Activated T-cell treated with anti-CD3 and anti-CD28 coated beads for 24 hours (primary cell): ENCODE results near the gene PERM1.
"Not testable (repeated sequence)": the region's sequence is repeated elsewhere in the genome, so short reads cannot be mapped to it uniquely, and the experiment has no call there.

Experiments
- DNase-seq: peaks from one replicate; pipeline ENCODE4 v3.0.0-alpha.2; 2020; ENCODE audit warnings: low read depth

PERM1 gene

DNA sequence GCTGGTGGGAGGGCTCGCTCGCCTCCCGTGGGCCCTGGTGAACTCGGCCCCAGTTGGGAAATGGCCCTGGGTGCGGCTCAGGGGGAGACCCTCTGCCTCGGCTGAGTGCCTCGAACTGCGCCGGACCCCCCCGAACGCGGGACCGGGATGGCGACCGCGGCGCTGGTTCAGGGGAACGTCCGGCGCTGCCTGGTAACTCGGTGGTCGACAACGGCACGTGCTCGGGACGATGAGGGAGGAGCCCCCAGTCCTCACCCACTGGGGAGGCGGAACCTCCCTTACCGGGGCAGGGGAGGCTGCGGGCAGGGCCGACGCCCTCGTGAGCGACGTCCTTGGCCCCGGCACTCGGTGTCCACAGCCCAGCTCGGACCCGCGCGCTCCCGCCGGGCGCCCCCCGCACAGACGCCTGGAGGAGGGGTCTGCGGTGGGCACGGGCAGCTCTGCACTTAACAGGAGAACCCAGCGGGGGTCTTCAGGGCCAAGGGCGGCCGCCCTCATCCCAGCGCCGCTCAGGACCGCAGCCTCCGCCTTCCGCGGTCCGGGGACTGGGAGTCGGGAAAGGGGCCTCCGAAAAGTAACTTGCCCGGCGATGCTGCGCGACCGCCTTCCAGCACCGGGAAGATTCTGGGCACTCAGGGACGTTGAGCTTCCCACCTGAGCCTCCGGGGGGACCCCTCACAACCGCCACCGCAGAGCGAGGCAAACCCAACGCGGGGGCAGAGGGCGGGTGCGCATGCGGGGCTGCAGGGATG, 16.3 kb upstream of the PERM1 start:
- no peak for DNase-seq

DNA sequence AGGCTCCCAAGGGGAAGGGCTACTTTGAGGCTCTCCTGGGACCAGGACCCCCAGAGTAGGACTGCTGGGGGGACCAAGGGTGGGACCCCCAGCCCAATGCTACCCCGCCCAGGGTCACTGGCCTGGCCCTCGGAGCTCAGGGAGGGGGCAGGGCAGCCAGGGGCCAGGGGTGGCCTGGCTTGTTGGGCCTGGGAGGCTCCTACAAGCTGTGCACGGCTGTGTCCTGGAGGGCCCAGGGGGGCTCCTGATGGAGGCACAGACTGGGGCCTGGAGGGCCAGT, 15.8 kb upstream of the PERM1 start:
- no peak for DNase-seq

DNA sequence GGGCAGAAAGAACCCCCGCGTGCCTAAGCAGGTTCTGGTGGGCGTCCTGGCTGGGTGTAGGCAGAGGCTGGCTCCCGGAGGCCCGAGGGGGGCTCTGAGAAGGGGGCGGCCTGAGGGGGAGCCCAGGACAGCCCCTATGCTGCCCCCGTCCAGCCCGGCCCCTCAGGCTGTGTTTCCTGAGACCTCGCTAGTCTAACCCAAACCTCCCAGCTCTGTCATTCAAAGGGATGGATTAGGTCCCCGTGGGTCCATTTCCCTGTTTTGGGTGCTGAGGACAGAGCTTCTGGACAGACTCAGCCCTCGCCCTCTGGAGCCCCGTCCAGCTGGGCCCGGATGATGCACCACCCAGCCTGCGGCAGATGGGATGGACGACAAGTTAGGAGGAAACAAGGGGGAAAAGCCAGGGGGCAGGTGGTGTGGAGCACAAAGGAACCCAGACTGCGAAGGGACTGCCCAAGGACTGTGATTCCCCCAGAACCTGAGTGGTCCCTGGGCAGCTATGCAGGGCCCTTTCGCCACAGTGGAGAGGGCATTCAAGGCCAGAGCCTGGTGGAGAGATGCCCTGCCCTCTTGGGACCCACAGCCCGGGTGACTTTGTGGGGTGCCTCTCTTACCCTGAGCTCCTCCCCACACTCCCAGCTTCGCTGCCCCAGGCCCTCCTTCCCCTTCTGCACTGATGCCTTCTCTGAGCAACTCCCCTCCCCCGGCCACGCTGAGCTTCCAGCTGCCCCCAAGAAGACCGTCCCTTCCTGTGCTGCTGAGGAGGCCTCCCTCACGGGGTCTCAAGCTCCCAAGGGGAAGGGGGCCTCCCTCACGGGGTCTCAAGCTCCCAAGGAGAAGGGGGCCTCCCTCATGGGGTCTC, 15.2 kb upstream of the PERM1 start:
- DNase-seq = no peak

DNA sequence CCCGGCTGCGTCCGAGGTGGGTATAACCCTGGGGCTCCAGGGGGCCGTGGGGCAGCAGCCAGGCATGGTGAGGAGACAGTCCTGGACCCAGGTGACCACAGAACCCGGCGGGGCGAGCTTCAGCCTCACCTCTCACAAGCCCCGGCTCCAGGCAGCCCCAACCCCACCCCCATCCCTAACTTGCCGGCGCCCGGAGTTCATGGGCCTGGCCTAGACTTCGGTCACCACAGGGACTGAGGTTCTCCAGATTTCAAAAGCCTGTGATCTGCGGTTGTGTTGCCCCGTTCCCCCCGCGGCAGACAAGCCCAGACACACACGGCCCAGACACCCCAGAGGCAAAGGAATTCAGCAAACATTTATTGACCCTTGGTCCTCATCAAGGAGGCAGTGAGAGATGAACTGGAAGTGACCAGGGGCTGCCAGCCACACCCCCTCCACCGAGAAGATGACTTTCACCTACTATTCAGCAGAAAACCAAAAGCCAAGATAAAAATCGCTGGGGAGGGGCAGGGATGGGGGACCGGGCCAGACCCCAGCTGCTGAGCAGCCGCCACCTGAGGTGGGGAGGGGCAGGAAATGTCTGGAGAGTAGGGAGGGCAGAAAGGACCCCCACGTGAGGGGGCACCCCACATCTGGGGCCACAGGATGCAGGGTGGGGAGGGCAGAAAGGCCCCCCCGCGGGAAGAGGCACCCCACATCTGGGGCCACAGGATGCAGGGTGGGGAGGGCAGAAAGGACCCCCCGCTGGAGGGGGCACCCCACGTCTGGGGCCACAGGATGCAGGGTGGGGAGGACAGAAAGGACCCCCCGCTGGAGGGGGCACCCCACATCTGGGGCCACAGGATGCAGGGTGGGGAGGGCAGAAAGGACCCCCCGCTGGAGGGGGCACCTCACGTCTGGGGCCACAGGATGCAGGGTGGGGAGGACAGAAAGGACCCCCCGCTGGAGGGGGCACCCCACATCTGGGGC, 14.1 kb upstream of the PERM1 start:
- no peak for DNase-seq

DNA sequence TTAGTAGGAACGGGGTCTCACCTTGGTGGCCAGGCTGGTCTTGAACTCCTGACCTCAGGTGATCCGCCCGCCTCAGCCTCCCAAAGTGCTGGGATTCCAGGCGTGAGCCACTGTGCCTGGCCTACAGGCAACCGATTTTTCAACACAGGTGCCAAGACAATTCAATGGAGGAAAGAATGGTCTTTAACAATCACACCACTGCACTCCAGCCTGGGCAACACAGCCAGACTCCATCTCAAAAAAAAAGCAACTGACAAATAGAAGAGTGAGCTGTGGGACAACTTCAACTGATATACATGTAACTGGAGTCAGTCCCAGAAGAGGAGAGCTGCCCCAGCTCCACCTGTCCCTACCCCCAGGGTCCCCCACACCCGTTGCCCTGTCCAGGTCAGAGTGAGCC, 12.7 kb upstream of the PERM1 start:
- DNase-seq = not testable (repeated sequence)

DNA sequence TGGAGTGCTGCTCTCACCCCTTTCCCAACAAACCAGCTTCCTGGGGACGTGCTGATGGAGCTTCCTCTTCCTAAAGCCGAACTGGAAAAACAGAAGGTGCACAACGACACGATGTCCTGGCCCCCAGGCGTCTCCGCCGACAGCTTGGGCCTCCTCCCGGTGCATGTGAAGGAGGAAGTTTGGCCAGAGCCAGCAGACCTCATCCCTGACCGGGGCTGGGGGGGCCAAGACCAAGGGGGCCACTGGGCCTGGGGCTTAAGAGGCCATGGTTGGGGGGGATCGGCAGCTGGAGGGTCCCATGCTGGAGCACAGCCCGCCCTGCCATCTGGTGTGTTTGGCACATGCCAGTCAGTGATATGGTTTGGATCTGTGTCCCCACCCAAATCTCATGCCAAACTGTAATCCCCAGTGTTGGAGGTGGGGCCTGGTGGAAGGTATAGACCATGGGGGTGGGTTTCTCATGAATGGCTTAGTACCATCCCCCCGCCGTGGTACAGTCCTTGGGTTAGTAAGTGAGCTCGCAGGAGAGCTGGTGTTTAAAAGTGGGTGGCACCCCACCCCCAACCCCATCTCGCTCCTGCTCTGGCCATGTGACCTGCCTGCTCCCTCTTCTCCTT, 11.6 kb upstream of the PERM1 start:
- DNase-seq = no peak

DNA sequence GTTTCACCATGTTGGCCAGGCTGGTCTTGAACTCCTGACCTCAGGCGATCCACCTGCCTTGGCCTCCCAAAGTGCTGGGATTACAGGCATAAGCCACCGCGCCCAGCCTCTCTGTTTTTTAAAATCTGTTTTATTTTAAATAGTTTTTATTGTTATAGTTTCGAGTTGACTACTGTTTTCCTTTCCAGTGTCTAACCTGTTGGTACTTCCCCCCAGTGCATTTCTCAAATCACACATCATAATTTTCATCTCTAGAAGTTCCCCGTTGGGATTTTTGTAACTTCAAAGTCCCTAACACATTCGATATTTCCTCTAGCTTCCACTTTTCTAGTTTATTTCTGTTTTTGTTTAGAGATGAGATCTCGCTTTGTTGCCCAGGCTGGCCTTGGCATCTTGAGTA, 10.5 kb upstream of the PERM1 start:
- no peak for DNase-seq

DNA sequence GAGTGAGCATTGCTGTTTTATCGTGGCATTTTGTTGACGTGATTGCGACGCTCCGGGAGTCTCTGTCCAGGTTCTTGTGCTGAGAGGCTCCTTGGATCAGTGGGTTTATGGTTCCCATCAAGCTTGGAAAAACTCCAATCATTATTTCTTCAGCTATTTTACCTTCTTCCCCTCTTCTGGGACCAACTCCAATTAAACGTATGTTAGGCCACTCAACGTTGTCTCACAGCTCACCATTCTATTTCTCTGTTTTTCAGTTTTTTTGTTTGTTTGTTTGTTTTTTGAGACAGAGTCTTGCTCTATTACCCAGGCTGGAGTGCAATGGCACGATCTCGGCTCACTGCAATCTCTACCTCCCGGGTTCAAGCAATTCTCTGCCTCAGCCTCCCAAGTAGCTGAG, 10.0 kb upstream of the PERM1 start:
- no peak for DNase-seq

DNA sequence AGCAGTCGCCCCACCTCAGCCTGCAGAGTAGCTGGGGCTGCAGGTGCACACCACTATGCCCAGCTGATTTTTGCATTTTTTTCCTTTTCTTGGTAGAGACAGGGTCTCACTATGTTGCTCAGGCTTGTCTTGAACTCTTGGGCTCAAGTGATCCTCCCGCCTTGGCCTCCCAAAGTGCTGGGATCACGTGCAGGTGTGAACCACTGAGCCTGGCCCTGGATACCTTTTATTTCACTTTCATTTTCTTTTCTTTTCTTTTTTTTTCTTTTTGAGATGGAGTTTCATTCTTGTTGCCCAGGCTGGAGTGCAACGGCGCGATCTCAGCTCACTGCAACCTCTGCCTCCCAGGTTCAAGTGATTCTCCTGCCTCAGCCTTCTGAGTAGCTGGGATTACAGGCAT, 9.4 kb upstream of the PERM1 start:
- not testable (repeated sequence) for DNase-seq

DNA sequence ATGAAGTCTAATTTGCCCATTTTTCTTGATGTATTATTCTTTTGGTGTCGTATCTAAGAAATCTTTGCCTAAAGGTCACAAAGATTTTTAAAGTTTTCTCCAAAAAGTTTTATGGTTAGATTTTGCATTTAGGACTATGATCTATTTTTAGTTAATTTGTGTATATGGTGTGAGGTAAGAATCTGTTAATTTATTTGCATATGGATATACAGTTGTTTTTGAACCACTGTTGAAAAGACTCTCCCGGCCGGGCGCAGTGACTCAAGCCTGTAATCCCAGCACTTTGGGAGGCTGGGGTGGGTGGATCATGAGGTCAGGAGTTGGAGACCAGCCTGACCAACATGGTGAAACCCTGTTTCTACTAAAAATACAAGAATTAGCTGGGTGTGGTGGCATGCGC, 6.2 kb upstream of the PERM1 start:
- not testable (repeated sequence) for DNase-seq

DNA sequence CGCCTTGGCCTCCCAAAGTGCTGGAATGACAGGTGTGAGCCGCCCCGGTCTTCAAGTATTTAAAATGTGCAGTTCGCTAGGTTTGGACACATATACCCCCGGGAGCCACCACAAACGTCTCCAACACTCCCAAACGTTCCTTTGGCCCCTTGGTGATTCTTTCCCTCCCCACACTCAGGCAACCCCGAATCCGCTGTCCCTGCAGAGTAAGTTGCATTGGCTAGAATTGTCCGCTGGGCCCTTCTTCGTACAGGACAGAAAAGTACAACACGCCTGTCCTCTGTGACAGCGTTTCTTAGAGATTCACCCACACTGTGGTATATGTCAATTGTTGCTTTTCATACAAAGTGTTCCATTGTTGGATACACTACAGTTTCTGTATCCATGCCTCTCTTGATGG, 3.2 kb upstream of the PERM1 start:
- DNase-seq = no peak

DNA sequence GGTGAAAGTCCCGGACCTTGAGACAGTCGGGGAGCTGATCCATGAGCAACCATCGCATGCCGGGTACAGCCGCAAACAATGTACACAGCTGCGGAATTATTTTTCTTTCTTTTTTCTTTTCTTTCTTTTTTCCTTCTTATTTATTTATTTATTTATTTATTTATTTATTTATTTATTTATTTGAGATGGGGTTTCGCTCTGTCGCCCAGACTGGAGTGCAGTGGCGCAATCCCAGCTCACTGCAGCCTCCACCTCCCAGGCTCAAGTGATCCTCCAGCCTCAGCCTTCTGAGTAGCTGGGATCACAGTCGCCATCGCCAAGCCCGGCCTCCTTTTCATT, 2.6 kb upstream of the PERM1 start:
- no peak for DNase-seq

DNA sequence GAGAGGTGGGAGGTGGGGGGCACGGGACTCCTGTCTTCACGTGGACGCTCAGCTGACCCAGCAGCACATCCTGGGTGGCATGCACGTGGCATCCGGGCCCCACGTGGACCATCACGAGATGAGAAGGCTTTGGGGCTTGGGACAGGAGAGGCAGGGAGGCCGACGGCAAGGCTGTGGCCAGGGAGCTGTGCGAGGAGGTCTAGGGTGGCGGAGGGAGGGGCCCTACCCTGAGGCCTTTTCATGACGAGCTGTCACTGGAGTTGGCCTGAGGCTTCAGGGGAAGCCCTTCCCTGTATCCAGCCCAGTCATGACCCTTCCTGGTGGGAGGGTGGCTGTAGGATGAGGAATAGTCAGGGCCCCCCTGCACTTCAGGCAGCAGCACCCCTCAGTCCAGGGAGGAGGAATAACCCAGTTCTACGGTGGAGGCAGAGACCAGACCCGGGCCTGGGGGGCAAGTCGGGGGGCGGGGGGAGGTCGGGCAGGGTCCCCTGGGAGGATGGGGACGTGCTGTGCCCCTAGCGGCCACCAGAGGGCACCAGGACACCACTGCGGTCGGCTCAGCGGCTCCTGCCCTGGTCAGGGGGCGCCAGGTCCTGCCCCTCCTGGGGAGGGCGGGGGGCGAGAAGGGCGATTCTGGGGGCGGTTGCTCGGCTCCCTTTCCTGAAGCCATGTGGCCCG, 2.0 kb upstream of the PERM1 start:
- DNase-seq = peak; percentile 35

DNA sequence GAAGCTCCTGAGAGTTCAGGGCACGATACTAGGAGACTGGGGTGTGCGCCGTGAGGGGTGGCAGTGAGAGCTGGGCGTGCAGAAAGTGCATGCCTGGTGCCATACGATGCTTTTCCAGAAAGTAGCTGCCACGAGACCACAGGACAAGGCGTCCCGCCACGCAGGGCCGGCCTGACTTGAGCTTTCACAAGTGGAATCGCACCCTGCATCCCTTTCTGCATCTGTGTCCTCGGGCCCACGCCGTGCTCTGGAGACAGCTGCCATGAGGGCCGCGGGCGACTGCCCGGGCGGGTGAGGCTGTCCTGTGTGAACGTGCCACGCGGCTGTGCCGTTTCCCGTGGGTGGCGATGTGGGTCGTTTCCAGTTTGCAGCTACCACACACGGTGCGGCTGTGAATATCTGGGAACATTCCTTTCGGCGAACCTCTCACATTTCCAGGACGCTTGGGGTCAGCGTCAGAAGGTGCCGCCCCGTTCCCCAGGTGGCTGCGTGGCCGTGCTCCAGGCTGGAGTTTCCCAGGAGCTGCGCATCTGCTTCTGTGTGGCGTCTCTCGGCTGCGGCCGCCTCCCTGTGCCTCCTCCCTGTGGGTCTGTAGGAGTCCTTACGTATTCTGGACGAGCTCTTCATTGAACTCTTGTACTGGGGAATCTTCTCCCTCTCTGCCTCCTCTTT, 1.0 kb upstream of the PERM1 start:
- DNase-seq = no peak

DNA sequence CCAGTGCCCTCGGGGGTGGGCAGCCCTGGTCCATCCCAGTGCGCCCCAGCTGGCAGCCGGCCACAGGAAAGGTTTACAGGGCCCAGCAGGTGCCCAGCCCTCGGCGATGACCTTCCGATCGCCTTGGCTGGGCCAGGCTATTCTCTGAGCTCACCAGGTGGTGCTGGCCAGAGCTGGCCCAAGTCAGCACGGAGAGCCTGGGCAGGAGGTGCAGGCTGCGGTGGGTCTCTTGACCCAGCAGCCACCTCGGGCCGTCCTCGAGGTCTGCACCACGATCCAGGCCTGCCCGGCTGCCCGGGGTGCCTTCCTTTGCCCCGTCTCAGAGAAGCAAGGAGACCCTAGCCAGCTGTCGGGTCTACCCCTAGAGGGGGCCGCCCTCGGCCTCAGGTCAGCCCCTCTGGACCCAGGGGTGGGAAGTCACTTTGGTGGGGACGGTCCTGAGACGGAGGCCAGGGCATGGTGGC, 370 bp downstream of the PERM1 start:
- DNase-seq = no peak

DNA sequence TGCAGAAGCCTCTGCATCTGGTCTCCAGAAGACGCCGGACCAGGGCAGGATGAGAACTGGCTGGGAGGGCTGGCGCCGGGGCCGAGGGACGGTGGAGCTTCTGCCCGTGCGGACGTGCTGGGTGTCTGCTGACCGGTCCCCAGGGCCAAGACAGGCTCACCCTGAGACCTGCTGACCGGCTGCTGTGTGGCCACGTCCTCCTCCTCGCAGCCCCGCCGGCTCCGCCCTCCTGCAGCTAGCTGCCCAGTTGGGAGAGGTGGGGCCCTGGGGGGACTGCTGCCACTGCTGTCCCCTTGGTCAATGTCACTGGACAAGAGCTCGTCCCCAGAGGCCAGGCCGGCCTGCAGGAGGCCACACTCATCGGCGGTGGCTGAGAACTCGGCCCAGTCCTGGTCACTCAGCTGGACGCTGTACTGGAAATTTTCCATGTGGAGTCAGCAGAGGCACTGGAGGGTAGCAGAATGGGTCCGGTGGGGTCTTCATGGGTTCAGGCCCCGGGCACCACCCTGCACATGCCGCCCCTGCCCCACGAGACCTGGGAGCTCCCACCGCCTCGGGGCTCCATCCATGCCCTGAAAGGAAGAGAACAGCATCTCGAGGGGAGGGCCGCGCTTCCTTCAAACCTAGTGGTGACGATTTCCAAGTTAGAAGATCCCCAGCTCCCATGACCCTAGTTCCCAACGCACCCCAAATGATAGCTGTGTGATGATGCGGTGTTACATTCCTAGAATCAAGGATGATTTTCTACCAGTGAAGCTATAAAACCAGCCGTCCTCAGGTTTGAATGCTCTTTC, 1.1 kb downstream of the PERM1 start:
- DNase-seq = no peak

DNA sequence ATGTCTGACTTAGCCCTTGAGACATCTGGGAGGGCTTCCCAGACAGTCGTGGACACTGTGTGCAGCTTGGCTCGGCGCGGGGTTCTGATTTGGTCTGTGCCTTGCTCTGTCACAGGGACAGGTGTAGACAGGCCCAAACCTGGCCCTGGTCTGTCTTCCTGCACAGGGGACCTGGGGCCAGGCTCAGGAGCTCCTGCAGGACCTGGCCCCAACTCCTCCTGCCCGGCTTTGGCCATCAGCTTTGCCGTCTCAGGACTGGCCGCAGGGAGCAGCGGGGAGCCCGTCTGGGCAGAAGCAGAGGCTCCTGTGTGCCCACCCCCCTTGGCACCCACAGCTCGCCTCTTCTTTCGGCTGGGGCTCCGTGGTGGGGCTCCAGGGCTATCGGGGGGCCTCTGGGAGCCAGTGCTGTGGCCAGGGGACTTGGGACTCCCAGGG, 1.7 kb downstream of the PERM1 start:
- DNase-seq = no peak

DNA sequence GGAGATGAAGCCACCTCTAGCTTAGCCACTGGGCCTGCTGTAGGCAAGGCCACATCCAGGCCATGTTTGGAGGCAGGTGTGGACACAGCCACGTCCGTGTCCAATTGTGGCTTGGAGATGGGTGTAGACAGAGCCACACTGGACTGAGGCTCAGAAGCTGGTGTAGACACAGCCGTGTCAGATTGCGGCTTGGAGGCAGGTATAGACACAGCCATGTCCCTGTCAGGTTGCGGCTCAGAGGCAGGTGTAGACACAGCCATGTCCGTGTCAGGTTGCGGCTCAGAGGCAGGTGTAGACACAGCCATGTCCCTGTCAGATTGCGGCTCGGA, 2.2 kb downstream of the PERM1 start:
- DNase-seq = no peak

DNA sequence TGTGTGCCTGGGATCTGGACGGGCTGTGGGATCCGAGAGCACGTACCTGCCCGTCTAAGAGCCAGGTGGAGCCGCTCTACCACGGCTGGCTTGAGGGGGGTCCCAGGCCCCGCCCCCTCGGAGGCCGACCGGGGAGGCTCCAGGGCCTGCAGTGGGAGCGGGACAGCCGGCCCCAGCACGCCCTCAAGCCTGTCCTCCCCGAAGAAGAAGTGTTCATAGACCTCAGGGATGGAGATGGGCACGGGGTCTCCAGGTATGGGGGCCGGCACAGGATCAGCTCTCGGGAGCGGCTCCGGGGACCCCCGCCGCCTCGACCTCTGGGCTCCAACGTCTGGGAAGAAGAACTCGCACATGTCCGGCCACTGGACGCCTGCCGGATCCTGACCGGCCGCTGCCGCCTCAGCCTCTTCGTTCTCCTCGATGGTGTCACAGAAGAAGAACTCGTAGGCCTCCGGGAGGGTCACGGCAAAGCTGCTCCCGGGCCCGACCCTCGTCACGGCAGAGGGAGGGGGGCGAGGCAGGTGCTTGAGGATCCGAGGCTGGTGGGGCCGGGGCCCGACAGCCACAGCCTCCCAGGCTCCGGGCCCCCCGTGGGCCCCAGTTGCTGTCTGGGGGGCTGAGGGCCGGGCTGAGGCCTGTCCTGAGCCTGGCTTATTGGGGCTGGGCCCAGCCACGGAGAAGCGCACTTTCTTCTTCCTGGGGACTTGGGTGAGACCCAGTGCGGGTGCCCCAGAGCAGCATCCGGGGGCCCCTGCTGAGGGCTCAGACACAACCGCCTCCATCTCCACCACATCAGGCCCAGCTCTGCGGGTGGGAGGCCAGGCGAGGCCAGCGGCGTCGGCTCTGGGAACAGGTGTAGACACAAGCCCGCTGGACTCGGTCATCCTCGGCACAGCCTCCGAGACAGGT, 2.8 kb downstream of the PERM1 start:
- DNase-seq = no peak
